Activated gamma-delta T cell treated with Interleukin-2 at 50 U/mL for 16 hours (primary cell): ENCODE data around the gene OPHN1.
"Not testable (repeated sequence)": the region's sequence is repeated elsewhere in the genome, so short reads cannot be mapped to it uniquely, and the experiment has no call there.

ENCODE experiments used
- DNase-seq: peaks from one replicate; pipeline ENCODE4 v3.0.0-alpha.2; 2020

The OPHN1 gene

DNA sequence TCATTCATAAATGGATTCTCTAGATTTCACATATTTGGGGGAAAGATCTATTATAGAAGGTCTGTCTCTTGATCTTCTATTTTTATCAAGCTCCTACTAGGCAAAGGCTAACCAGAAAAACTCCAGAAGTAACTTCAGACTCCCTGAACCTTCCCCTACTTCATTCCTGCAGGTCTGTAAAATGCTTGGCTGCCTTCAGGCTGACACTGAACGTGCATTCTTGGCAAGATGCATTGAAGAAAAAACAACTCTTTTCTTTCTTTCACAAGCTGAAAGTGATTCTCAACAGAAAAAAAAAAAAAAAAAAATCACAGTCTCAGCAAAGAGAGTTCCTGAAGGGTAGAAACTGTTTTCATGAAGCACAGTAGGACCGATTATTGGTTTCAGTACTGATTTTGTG is 12.7 kb downstream of the OPHN1 start:
- no peak for DNase-seq

DNA sequence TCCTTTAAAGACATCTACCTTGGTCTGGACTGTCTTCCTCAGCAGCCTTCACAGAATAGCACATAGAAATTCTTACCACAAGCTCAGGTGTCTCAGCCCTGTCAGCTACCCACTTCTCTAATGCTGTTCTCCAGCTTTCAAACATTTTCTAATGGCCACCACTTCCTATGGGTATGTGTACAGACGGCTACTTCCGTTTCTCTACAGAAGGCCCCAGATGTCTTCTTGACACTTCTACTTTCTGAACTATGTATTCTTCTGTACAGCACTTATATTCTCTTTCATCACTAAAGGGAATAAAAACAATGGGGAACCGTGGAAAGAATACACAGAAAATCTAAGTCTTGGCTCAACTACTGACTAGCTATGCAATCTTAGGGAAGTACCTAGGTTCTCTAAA is 13.3 kb downstream of the OPHN1 start:
- no peak for DNase-seq

DNA sequence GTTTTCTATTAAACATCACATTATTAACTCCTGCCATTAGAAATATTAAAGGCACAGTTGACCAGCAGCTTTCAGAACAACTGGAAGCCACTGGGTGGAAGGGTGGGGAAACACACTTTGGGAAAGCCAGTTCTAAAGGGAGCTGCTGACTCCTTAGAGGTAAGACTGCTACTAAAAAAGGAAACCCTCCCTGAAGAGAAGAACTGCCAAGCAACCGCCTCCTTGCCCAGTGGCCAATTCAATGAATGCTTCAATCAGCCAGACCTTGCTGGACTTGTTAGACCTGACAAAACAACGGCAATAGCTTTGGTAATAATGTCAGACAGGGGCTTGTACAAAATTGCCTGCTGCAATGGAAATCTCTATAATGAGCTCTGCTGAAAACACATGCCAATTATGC is 15.6 kb downstream of the OPHN1 start:
- no peak for DNase-seq

DNA sequence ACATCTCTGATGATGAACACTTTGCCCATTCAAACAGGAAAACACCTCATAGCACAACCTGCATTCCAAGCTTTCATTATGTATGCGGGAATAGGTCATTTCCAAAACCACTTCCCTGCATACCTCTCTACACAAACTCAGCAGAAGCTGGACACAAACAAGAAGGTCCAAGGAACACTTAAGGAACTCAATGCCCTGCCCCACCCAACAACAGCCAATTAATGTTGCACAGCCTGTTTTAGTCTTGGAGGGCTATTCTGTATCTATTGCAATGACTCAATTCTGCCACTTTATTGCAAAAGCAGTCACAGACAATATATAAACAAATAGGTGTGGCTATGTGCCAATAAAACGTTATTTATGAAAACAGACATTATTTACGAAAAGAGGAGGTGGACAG is 16.7 kb downstream of the OPHN1 start:
- DNase-seq: no peak

DNA sequence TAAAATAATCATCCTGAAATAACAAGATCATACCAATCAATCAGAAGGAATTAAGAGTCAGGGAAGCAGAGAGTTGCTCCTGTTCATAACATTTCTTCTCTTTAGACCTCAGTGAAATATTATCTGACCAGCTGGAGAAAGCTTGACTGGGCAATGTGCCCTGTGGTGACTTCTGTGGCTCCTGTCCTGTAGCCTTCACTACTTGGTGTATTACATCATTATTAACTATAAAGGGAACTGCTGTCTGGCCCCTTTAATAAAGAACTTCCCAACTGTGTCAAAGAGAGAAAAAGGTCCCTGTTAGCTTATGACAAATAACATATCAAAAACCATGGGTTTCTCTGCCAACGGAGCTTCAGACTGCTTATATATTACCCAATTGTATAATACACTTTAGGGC is 18.0 kb downstream of the OPHN1 start:
- DNase-seq: no peak

DNA sequence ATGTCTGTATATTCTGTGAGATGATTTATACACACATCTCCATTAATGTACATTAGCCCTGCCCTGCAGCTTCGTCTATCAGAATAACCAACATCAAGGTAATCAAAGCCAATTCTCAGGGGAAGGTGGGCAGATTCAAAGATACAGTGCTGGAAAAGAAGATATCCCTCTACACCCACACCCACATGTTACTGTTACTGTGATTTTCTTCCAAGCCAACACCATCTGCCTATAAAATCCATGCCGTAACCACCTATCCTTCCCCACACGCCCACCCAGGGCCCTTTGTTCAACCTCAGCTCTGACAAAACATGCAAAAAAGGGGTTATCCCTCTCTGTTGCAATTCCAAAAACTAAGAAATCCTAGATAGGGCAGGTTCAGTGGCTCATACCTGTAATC is 20.0 kb downstream of the OPHN1 start:
- DNase-seq: no peak

DNA sequence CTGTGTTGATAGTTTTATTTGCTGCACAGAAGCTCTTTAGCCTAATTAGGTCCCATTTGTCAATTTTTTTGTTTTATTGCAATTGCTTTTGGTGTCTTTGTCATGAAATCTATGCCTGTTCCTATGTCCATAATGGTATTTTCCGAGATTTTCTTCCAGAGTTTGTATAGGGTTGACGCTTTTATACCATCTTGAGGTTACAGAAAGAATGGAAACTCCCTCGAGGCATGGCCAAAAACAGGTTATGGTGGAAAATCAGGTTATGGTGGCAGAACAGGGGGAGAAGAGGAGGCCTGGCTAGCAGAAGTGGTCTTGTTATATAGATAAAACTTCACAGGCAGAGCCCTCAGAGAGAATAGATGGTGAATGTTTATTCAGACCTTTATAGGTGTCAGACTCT is 21.6 kb downstream of the OPHN1 start:
- no peak for DNase-seq

DNA sequence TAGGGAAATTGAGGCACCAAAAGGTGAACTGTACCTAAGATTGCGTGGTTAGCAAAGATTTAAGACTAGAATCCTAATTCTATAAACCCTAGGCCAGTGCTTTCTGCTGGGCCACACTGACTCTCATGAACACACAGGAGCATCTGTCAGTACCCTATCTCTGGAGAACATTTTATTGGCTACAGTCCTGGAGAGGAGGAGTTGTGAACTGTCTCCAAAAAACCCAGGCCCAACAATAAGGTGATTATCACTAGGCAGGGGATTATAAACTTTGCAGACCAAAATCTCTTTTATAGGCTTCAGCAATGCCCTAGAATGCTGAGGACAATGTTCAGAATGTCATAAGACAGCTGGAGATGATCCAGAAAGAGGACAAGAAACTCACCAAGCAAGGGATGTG is 24.1 kb downstream of the OPHN1 start:
- DNase-seq: no peak

DNA sequence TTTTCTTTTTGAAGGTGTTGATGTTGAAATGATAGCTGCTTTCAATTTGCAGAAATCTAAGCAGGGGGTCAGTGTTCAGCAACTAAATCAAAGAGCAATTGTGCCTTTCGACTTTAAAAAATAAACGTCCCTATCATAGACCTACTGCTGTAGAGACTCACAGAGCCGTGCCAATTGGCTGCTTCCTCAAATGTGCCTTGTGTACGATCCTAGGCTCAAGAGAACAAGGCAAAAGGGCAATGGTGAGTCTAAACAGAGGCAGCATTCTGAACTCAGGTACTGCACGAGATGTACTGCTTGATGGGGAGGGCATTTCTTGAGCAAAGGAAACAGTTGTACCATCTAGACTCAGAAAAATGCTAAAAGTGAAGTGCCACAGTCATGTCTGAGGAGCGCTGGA is 29.8 kb downstream of the OPHN1 start:
- no peak for DNase-seq

DNA sequence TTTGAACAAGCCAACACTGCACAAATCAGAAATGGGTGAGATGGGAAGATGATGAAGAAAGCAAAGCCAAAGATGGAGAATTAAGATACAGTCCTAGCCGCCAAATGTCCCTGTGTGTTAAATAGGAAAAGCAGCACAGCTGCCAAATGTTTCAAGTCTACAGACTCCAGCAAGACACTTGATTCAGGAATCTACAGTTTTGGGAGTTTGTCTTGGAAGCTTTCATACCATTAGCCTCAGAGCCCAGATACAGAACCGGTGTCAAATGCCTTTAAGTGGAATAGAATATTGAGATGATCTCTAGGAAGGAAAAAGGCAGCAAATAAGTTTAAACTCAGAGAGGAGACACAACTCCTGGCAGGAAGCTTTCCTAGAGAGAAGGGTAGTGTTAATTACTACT is 30.3 kb downstream of the OPHN1 start:
- no peak for DNase-seq

DNA sequence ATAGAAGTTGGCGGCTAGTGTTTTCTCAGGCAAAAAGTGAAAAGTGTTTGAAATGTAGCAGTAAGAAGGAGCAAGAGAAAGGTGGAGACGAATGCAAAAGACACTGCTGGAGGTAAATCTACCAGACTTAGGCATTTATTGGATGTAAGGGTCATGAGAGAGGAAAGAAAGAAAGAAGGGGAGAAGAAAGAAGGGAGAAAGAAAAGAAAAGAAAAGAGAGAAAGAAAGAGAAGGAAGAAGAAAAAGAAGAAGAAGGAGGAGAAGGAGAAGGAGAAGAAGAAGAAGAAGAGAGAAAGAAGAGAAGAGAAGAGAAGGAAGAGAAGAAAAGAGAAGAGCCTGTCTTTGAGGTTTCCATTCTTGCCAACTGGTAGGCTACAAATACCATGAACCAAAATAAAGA is 31.2 kb downstream of the OPHN1 start:
- no peak for DNase-seq

DNA sequence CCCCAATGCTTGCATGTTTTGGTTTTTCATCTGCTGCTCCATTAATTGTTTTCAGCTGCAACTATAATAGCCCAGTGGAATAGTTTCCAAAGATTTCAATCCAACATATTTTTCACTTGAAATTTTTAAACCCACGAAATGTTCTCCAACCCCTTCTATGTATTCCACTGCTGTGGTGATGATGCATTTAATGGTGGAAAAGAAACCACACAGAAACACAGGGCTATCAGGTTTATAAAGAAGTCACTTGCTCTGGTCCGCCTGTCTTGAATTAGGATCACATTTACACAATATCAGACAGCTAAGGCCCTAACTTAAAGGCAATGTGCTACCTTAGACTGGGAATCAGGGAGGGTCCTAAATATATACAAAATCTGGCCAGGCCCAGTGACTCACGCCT is 35.0 kb downstream of the OPHN1 start:
- DNase-seq: no peak

DNA sequence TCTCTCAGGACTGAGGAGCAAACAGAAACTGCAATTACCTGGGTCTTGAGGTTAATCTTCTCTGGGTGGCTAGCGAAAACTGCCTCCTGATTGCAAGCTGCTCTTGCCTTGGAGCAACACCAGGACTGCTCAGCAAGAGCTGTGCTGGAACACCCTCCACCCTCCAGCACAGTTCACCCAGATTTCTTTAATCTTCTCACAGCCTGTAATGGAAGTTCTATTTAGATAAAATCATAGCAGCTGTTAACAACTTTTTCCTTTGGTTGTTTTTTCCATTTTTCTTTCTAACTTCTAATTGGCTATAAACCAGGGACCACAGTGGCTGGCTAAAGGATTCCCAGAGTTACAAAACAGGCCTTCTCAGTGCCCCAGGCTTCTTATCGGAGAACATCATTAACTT is 36.3 kb downstream of the OPHN1 start:
- no peak for DNase-seq

DNA sequence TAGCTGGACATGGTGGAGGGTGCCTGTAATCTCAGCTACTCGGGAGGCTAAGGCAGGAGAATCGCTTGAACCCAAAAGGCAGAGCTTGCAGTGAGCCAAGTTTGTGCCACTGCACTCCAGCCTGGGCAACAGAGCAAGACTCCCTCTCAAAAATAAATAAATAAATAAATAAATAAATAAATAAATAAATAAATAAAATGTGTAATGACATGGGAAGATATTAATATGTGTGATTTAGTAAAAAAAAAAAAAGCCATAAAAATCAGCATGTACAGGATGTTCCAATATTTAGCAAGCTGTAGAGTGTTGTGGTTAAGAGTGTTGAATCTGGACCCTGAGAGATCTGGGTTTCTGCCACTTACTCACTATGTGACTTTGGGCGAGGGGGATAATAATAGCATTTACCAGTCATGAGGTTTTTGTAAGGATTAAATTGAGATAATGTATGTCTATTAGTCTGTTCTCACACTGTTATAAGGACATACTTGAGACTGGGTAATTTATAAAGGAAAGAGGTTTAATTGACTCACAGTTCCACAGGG is 43.8 kb downstream of the OPHN1 start:
- DNase-seq: not testable (repeated sequence)

DNA sequence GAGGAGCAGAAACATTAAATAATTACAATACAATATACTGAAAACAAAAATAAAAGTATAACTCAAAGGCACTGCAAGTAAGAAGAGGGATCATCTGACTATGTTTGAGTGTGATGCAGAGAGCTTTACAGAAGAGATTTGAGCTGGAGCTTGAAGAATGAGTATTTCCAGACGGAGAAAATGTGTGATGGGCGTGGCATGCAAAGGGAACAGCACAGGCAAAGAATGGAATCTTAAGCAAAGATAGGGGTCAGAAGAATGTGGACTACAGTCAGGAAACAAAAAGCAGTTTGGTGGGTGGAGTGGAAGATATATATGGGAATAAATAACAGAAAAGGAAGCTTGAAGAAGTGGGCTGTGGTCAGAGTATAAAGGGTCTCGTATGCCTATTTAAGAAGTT is 45.5 kb downstream of the OPHN1 start:
- DNase-seq: no peak

DNA sequence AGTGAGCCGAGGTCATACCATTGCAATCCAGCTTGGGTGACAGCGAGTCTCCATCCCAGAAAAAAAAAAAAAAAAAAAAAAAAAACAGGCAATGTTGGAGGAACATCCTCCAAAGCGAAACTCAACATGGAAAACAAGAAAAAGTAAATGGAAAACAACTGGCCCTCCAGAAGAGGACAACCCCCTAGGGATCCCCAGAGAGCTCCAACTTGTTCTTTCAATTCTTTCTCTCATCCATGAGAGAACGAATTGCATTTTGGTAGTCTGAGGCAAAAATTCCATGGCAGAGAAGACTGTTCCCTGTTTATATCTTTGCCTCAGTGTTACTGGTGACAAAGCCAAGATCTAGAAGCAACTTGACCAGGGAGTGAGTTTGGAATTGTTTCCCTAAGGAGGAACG is 49.8 kb downstream of the OPHN1 start:
- DNase-seq: no peak

DNA sequence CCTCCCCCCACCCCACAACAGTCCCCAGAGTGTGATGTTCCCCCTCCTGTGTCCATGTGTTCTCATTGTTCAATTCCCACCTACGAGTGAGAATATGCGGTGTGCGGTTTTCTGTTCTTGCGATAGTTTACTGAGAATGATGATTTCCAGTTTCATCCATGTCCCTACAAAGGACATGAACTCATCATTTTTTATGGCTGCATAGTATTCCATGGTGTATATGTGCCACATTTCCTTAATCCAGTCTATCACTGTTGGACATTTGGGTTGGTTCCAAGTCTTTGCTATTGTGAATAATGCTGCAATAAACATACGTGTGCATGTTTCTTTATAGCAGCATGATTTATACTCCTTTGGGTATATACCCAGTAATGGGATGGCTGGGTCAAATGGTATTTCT is 55.7 kb downstream of the OPHN1 start:
- DNase-seq: not testable (repeated sequence)

DNA sequence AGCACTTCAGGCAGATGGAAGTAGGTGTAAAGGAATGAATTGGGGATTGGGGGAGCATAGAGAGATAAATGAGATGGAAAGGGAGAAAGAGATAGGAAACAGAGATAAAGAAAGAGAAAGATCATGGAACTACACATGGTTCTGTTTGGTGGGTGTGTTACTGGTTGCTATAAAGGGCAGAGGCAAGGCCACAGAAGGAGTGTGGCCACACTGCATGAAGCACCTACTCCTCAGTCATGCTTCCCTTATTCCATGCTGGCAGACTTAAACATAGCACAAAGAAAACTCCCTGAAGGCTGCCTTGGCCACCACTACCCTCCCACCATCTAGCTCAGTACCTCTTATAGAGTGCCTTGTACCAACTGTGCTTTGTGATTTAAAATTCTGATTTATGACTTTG is 56.9 kb downstream of the OPHN1 start:
- no peak for DNase-seq

DNA sequence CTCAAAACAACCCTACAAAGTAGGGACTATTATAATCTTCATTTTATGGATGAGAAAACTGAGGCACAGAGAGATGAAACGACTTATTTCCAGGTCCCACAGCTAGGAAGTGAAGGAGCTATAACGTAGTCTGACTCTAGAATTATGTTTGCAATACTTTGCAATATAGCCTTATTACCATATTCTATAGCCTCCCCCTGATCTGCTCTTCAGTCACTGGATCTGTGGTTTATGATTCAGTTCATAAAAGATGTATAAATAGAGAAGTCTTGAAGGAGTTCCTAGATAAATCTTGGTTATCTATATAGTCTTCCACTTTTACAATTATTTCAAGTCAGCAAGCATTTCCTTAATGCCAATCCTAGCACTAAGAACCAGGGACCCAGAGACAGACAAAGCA is 57.5 kb downstream of the OPHN1 start:
- no peak for DNase-seq

DNA sequence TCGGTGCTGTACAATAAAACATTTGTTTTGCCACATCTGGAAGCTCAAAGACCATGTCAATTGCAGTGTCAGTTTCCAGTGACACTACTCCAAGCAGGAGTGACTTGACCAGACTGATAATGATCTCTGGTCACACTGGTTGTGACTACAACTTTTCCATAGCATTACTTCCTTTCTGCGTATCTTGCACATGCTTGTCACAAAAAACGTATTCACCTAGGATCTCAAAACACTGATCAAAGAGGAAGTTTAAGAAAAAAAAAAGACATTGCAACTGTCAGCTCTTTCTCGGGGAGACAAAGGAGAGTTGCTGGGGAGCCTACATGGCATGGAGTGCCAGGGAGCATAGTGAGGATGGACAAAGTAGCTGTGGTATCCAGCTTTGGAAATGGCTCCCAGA is 60.6 kb downstream of the OPHN1 start:
- no peak for DNase-seq

DNA sequence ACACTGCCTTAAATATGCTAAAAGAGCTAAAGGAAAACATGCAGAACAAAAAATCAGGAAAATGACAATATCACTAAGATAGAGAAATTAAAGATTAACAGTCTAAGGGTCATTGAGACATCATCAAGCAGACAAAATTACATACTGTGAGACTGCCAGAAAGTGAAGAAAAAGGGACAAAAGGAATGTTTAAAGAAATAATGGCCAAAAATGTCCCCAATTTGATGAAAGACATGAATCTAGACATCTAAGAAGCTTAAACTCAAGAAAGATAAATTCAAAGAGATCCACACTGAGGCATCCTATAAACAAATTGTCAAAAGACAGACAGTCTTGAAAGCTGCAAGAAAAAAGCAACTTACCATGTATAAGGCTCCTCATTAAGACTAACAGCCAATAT is 63.7 kb downstream of the OPHN1 start:
- no peak for DNase-seq

DNA sequence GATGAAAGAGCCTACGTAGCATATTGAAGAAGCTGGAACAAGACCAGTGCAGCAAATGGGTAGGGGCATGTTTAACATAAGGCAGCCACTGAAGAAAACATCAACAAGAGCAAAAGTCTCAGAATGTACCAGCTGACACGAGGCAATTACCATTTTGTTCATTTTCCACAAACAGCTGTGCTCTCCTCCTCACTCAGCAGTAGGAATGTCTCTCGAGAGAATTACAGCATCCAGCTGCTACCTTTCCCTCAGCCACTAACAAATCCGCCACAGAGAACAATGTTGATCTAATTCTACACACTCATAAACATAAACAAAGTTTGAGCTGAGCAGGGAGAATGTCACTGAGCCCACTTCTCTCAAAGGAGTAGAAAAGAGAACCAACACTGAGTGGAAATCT is 68.0 kb downstream of the OPHN1 start:
- no peak for DNase-seq

DNA sequence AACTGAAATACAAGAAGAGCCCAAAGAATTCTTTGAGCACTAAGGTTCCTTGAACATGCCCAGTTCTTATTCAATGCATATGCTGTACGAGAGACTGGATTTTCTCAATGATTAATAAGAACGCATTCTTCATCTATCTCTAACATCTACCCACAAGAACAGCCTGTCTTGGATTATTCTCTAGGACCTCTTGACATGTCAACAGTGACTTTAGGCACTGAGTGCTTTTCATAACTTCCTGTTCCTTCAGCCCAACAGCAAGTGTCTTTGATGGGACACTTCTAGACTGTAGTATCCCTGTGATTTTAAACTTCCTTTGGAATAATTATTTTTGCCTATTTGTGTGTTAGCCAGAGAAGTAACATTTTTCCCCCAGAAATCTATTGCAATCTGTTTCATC is 69.3 kb downstream of the OPHN1 start:
- no peak for DNase-seq

DNA sequence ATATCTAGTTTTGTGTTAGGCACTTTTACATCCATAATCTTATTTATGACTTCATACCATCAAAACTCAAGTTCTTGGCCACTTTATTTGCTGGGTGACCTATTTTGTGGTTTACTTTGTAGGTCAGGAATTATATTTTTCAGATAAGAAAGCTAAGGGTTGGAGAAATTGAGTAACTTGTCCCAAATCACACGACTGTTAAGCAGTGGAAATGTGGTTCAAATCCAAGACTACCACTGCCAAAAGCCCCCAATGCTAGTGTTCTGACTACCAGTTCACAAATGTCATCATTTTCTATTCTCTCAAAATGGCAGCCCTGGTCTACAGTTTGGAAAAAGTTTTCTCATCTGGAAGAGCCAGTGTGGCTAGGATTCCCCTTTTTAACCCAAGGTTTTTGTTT is 74.6 kb downstream of the OPHN1 start:
- DNase-seq: no peak

DNA sequence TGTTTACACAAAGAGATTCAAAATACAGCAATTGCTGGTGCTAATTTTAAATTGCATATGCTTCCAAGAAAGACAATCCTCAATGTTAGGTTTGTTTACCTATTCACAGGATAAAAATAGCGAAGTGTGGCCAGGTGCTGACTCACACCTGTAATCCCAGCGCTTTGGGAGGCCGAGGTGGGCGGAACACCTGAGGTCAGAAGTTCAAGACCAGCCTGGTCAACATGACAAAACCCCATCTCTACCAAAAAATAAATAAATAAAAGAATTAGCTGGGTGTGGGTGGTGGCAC is 77.7 kb downstream of the OPHN1 start:
- DNase-seq: no peak

DNA sequence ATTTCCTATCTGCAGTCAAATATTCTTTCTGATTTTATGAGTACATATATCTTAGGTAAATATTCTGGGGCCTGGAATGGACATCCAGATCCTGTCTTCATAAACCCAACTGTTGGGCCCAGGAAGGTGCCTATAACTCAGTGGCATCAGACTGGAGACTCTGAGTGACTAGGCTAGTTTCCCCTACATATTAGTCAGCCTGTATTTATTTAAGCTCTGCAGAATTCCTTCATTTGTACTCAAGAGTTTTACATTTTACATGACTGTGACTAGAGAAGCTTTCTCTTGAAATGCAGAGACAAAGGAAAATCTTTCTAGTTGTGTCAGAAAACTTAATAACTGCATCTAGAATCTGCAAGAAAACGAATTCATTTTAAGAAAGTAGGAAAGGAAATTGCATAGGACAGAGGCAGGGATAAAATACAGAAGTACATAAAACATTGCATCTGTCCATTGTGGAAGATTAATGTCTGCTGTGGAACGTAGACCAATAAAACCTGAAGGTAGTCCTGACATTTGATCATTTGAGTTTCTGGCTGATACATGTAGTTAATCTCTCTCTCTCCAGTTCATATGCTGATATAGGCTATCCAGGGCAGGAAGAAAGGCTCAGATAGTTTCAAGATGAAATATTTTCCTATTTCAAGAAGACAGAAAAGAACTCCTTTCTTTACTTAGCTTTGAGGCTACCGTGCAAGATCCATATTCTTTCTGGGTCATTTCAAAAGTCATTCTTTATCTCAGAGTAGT is 78.2 kb downstream of the OPHN1 start:
- no peak for DNase-seq
